Activated CD4-positive, alpha-beta T cell treated with anti-CD3 and anti-CD28 coated beads for 24 hours (primary cell): ENCODE measurements around the gene DMPK.
A peak's percentile ranks its signal among the peaks of the same experiment; 100 is the strongest.

Experiments
- DNase-seq, 2 donors: peaks; one replicate each; pipeline ENCODE4 v3.0.0-alpha.2; 2020; ENCODE audit warnings: low read depth in 2 of 2

The DMPK gene

DNA sequence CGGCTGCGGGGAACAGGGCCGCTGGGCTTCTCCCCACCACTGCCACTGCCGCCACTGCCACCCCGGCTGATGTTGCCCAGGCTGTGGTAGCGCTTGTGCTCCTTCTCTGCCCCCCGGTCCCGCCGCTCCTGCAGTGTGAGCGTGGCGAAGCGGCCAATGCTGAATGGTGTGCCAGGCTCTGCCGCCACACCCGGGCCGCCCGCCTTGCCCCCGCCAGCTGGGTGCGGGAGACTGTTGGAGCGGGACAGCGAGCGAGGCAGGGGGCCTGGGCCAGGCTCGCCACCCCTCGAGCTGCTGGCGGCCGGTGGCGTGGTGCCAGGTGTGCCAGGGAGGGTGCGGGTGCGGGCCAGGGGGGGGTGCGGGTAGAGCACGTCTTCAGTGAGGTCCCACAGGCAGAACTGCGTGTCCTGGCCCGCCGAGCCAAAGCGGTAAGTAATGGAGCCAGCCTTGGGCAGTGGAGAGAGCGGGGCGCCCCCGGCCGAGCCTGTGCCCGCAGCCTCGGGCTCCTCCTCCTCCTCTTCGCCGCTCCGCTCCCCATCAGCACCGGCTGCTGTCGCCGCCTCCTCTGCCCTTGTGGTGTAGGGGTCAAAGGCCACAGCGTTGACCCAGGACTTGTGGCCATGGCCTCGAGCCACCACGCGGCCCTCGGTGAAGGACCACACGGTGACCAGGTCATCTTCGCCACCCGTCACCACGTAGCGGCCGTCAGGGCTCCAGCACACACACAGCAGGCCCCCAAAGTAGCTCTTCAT, 3.7 kb upstream of the DMPK start:
- no peak for DNase-seq

DNA sequence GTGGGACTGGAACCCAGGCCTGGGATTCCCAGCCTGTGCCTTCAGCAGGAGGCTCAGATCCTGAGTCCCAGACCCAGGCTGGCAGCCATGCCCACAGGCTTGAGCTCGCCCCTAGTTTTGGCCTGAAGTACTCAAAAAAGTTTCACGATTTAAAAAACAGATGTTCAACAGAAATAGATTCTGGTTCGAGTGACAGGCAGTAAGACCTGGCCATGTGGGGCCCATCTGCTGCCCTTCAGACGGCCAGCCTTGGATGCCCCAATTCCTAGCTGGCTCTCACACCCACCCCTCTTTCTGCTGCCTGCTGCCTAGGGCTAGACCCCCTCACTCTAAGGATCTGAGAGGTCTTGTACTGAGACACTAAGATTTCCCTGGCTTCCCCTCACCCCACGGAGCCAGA, 2.8 kb upstream of the DMPK start:
- DNase-seq, result no peak

DNA sequence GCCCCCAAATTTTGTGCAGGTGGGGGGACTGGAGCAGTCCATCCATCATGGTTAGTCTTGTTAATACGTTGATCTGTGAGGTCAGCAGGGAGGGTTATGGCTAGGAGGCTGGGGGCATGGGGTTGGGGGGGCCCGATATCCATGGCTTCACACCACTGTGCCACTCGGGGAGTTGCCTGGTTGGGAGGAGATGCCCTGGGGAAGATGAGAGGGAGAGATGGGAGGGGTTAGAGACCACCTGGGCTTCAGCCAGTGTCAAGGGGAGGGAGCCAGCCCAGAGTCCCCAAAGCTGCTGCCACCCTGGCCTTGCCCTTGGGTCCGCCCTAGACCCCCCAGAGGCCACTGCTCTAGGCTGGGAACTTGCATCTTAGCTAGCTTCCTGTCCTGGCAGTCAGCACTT, 1.8 kb upstream of the DMPK start:
- DNase-seq, result no peak

DNA sequence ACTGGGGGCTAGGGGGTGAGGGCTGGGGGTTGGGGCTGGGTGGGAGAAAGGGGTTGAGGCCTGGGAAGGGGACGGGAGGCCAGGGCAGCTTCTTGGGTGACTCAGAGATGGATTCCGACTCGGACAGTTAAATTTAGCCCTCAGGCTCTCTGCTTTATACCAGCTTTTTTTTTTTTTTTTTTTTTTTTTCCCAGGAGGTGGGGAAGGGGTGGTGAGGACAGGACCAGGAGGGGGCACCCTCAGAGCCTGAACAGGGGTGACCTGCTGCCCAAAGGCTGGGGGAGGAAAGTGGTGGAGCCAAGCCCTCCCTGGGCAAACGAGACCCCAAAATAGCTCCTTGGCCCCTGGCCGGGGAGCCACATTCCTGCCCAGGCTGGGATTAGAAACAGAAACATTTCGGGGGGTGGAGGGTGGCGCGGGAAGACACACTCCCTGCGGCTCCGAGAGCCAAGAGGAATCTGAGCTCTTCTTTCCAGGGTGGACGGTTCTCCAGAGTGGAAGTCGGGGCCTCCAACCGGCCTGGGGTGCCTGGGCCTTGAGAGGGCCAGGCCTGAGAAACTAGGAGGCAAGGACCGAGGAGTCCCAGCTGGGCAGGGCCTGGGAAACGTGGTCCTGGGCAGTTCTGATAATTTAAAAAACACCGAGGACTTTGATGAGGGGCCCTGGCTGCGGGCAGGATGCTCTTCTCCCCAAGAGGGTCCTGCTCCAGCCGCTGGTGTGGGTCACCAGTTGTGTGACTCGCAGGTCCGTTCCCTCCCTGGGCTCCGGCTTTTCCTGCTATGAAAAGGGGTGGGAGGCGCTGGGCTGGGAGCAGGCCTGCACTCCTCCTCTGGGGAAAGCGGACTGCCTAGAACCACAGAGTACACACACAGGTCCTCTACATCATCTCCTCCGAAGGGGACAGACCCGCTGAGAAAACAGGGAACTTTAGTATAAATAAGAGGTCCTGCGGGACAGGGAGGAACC, 813 bp upstream of the DMPK start:
- DNase-seq, result no peak

DNA sequence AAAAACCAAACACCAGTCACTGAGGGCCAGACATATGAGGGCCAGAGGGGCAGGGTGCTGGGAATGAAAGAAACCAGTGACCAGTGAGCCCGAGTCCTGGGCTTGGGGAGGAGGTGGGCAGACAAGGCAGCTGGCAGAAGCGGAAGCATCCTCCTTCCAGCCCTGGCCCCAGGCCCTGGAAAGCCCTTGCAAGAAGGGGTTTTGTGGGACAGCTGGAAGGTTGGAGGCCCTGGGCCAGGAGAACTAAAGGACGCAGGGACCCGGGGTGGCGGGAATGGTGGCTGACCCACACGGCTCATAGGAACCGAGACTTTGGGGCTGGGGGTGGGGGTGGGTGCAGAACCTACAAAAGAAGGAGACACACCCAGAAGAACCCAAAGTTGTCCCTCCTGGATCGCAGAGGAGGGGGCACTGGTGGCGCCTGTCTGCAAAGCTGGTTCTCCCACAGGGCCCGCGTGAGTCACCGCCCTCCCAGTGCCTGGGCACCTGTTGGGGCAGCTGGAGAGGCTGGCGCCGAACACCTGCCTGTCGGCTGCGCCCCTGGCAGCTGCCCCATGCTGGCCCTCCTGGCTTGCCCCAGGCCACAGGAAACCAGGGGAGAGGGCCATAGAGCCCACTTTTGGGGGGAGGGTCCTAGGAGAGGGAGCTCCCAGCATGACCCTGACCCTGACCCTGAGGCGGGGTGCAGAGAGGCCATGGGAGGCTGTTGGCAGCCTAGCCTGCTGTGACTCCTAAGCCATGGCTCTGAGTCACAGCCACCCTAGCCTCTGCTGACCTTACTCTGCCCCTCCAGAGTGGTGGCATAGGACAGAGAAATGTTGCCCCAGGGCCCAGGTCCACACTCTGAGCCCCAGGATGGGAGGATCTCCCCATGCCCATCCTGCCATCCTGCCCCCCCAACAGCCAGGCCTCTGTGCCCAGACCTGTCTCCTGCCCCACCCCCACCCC, 802 bp downstream of the DMPK start:
- DNase-seq, result no peak

DNA sequence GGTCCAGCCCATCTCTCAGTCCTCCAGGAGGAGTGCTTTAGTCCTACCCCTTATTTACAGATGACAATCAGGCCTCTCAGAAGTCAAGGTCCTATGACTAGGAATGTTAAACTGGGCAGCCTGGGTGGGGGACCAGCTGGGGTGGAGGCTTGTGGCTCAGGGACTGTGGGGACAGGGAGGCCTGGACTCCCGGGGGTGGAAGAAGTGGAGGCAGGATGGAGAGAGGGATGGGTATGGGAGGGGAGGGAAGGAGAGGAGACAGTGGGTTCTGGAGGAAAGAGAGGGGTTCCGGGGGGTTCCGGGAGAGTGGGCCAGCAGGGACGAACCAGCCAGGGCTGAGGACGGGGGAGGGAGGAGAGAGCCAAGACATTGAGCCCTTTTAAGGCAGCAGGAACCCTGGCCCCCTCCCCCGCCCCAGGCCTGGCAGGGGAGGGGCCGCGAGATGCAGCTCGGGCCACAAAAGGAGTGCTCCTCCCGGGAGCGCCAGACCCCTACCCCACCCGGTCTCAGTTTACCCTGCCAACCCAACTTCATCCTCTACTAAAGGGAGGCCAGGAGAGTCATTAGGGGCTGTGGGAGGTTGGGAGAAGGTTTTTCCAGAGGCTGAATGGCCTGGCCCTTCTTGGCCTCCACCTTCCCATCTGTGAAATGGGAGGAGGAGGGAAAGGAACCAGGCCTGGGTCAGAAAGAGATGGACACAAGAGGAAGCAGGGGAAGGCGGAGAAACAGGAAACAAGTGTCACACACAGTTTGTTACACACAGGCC, 1.7 kb downstream of the DMPK start:
- DNase-seq, result no peak

DNA sequence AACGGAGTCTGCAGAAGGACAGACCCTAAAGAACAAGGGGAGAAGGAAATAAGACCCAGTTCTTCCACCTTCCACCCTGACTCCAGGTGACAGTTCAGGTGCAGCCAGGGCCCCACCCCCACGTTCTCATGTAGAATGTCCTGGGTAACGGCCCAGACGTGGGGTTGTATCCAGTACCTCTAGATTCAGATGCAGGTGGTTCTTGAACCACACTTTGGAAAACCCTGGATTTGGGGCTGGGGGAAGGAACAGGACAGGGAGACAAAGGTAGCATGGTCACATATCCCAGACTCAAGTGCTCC, 2.2 kb downstream of the DMPK start:
- DNase-seq, result no peak

DNA sequence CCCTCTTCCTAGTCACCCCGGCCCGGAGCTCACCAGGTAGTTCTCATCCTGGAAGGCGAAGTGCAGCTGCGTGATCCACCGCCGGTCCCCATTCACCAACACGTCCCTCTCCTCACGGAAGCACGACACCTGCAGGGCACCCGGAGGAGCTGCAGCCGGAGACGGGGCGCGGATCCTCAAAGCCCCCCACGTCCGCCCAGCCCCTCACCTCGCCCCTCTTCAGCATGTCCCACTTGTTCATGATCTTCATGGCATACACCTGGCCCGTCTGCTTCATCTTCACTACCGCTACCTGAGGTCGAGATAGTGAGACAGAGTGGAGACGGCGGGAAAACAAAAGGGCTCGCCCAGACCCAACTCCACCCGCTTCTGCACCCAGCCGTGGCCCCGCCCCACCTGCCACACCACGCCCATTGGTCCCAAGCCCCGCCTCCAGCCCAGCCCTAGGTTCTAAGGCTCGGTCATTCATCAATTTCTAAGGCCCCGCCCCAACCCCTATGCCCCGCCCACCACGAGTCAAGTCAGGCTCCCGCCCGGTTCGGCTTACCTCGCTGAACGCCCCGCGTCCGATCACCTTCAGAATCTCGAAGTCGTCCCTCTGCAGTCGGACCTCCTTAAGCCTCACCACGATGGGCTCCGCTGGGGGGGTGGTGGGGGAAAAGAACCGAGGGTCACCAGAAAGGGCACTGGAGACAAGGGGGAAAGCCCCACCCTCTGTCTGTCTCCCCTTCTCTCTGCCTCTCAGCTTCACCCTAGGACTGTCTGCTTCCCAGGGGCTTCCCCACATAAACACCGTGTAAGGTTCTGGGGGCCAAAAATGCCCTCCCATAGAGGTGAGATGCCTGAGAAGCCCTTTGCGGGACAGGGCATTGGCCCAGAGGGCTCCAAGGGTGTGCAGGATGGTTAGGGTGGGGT, 2.8 kb downstream of the DMPK start:
- DNase-seq, result peak; percentile 86 to 97

DNA sequence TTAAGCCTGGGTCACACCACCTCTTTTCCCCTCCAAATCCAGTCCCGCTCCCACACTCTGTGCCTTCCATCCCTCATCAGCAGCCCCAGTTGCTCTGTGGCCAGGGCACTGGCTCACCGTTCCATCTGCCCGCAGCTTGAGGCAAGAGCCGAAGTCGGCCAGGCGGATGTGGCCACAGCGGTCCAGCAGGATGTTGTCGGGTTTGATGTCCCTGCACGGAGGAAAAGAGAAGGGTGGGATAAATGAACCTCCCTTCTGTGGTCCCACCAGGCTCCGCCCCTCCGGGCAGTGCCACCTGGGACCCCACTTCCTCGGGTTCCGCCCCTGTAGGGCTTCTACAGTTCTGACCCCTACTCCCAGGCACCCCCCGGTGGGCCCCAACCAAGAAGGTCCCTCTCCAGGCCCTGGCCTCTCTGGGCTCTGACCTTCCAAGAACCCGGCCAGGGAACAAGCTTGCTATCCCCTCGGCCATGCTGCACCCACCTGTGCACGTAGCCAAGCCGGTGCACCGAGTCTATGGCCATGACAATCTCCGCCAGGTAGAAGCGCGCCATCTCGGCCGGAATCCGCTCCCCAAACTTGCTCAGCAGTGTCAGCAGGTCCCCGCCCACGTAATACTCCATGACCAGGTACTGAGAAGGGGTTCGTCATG, 4.2 kb downstream of the DMPK start:
- no peak for DNase-seq

DNA sequence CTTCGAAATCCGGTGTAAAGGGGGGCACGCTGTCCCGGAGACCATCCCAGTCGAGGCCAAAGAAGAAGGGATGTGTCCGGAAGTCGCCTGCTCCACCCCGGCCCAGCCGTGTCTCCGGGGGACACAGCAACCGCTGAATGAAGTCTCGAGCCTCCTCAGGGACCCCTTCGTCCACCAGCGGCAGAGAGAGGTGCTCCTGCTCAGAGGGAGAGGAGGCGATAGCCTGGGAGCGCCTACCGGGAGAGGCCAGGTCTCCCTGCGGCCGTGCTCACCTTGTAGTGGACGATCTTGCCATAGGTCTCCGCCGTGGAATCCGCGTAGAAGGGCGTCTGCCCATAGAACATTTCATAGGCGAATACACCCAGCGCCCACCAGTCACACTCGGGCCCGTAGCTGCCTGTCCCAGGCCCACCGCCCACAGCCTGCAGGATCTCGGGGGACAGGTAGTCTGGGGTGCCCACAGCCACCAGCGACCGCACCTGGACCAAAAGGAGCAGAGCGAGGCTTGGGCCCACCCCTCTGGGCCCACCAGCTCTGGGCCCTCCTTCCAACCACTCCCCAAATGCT, 4.8 kb downstream of the DMPK start:
- no peak for DNase-seq

DNA sequence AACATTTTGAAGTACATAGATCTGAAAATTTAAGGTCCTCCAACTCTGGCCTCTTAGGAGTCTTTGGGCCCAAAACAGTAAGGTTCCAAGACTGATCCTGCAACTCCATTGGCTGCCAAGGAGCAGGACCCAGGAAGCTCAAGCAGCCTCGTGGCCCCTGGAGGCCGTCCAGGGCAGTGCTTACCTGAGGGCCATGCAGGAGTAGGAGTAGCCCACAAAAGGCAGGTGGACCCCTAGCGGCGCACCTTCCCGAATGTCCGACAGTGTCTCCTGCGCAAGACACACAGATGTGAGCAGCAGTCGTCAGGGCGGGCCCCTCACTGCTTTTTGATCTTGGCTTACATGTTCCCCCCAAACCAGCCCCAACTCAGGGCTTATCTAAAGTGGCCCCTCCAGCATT, 7.5 kb downstream of the DMPK start:
- DNase-seq, result no peak

DNA sequence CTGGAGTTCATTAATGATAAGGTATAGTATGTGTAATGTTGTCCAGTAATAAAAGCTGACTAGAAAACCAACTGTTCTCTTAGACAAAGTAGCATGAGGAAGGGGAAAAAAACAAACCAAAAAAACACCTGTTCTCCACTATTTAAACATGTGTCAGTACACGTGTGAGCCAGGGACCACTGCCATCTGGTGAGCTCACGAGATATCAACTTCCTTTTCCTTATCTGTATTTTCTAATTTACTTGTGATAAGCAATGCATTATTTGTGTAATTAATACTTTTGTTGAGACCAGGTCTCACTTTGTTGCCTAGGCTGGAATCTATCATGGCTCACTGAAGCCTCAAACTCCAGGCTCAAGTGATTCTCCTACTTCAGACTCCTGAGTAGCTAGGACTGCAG, 8.9 kb downstream of the DMPK start:
- DNase-seq, result no peak

DNA sequence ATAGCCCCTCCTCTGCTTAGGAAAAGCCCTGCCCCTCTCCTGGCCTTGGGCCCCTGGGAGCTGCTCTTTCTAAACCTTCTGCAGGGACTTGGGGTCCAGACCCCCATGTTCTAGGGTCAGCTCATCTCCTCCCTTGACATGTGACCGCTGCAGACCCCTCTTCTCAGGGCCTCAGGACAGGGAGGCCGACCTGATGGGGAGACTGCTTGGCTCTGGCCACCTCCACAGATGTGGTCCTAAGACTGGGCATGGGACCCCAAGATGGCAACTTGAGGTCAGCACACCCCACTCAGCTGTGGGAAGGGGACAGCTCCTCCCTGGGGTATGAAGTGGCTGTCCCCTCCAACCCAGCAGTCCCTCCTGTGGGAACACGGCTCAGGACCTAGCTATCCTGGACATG, 9.4 kb downstream of the DMPK start:
- no peak for DNase-seq

DNA sequence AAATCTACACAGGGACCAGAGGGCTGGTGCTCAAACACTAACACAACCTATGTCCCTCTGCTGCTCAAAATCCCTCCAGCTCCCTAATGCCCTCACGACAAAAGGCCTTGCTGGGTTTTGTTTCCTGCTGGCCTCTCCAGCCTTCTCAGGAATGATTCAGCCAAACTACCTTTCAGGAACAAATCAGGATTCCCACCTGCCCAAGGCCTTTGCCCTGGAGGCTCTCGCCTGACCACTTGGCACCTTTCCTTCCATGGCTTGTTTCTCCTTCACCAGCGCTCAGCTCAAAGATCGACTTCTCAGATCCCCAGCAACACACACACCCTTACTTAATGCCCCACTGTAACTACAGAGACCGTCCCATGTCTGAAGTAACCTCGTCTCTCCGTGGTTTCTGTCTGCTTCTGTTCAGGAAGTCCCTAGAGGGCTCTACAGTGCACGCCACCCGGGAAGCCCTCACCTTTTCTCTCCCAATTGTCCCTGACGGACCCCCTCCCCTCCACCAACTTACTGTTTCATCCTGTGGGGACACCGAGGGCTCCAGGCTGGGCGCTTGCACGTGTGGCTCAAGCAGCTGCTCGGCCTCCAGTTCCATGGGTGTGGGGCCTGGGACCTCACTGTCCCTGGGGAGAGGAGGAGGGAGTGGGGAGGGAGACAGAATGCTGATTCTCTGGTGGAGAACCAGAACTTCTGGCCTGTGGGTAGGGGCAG, 10.0 kb downstream of the DMPK start:
- DNase-seq, result no peak

DNA sequence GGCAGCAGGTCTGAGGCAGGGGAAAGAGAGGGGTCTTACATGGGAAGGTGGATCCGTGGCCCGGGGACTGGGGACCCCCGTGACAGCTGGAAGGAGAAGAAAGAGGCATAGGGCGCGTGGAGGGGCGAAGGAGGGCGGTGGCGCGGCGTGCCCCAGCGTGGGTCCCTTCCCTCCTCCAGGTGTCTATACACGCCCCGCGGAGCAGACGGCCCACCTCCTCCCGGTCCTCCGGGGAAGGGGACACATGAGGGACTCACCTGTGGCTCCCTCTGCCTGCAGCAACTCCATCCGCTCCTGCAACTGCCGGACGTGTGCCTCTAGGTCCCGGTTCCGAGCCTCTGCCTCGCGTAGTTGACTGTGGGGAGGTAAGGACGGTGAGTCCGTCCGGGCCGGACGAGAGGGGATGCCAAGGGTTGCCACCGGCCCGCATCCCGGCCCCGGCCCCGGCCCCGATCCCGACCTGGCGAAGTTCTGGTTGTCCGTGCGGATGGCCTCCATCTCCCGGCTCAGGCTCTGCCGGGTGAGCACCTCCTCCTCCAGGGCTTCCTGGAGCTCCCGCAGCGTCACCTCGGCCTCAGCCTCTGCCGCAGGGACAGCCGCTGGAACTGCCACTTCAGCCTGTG, 10.9 kb downstream of the DMPK start:
- DNase-seq, result no peak

DNA sequence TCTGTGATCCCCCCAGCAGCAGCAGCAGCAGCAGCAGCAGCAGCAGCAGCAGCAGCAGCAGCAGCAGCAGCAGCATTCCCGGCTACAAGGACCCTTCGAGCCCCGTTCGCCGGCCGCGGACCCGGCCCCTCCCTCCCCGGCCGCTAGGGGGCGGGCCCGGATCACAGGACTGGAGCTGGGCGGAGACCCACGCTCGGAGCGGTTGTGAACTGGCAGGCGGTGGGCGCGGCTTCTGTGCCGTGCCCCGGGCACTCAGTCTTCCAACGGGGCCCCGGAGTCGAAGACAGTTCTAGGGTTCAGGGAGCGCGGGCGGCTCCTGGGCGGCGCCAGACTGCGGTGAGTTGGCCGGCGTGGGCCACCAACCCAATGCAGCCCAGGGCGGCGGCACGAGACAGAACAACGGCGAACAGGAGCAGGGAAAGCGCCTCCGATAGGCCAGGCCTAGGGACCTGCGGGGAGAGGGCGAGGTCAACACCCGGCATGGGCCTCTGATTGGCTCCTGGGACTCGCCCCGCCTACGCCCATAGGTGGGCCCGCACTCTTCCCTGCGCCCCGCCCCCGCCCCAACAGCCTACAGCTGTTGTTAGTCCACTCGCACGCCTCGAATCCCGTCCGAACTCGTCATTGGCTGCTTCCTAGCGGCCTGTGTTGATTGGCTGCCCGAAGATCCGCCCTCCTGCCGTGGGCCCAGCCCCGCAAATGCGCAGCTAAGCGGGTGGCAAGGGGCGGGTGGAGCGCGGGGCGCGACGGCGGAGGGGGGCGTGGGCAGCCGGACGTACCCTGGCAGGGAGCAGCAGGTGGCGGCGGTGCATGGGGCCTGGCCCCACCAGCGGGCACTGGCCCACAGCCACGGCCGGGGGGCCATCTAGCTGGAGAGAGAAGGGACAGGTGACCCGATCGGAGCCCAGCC, 11.8 kb downstream of the DMPK start:
- peak; percentile 81 to 82 for DNase-seq

DNA sequence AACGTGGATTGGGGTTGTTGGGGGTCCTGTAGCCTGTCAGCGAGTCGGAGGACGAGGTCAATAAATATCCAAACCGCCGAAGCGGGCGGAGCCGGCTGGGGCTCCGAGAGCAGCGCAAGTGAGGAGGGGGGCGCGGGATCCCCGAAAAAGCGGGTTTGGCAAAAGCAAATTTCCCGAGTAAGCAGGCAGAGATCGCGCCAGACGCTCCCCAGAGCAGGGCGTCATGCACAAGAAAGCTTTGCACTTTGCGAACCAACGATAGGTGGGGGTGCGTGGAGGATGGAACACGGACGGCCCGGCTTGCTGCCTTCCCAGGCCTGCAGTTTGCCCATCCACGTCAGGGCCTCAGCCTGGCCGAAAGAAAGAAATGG, 12.5 kb downstream of the DMPK start:
- DNase-seq, result no peak
